Gastrocnemius medialis (tissue), 4 donors: Measurements from ENCODE around the gene SMCO2.

Experiments used
- POLR2A ChIP-seq, 2 donors: fragments of 450-650 bp; IDR thresholded peaks; one replicate each; pipeline ENCODE4 v1.6.1; 2017; ENCODE audit warnings: antibody characterized with exemption in 2 of 2, mild to moderate bottlenecking in 2 of 2, moderate library complexity in 2 of 2
- TF ChIP-seq, protein P1 (sequence below), 5 experiments: fragments of 450-650 bp in 3 of 5; fragments of 200-600 bp in 2 of 5; sonication (generic) in 2 of 5; IDR thresholded peaks in 4 of 5; conservative IDR thresholded peaks in 1 of 5; 1 replicate in 4 of 5; 2 replicates in 1 of 5; pipeline ENCODE4 v1.5.1; 2016 to 2019; ENCODE audit warnings: antibody characterized with exemption in 5 of 5, mild to moderate bottlenecking in 3 of 5, moderate library complexity in 3 of 5

DNA sequence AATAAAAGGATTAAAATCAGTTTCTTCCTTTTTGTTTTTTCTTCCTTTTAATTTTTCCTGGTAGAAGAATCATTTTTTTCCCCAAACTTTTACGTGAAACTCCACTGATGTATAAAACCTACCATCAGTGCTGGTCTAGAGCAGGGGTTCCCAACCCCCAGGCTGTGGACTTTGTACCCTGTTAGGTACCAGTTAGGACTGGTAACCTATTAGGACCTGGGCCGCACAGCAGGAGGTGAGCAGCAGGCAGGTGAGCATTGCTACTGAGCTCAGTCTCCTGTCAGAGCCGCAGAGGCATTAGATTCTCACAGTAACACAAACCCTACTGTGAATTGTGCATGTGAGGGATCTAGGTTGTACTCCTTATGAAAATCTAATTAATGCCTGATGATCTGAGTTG, 10.1 kb downstream of the SMCO2 start:
- TF ChIP-seq POLR2A (IDR thresholded peaks at IDR 0.05) = no peak
- TF ChIP-seq, protein P1, sequence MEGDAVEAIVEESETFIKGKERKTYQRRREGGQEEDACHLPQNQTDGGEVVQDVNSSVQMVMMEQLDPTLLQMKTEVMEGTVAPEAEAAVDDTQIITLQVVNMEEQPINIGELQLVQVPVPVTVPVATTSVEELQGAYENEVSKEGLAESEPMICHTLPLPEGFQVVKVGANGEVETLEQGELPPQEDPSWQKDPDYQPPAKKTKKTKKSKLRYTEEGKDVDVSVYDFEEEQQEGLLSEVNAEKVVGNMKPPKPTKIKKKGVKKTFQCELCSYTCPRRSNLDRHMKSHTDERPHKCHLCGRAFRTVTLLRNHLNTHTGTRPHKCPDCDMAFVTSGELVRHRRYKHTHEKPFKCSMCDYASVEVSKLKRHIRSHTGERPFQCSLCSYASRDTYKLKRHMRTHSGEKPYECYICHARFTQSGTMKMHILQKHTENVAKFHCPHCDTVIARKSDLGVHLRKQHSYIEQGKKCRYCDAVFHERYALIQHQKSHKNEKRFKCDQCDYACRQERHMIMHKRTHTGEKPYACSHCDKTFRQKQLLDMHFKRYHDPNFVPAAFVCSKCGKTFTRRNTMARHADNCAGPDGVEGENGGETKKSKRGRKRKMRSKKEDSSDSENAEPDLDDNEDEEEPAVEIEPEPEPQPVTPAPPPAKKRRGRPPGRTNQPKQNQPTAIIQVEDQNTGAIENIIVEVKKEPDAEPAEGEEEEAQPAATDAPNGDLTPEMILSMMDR (IDR thresholded peaks at IDR 0.05 in 4 of 5, conservative IDR thresholded peaks at IDR 0.05 in 1 of 5) = no peak
